ENCODE results near the gene MAP3K12. TPM values are rescaled to one million over a fixed set of nuclear protein-coding genes. Genes with fewer than 3 reads are reported as not detected.

MAP3K12 gene
- total RNA-seq, 4 donors from 2014 or later = 6.4 to 12.8 (median 9.4) TPM

DNA sequence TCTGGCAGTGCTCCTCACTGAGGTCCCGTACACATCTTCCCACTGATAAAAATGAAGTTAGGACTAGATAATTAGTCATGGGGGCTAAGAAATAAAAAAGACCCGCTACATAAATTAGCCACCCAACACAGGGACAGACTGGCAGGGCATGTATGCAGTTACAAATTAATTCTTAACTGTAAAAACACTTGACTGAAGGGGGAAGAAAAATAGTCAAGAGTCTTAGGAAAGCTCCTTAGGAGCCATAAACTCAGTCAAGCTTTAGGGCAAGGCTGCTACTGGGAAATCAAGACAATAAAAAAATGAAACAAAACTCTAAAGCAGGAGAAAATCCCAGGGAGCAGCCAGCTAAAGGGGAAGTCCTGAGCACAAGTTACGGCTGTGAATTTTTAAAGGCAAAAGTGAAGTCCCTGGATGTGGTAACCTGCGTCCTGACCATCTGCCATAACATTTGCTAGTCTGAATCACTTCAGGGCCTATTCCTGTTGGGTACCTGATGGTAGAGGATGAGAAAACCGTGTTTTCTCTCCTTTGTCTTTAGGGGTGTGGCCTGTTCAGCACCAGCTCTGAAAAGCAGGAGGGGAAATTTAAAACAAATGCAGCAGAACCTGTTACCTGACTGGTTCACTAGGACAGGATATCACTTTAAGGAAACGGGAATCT, 15.5 kb upstream of the MAP3K12 start:
- intact Hi-C loops (cut with DNase I; ENCODE audit: low total_unique reads) = loop anchor here (10.0 kb wide), 1 partner anchor 50 kb away; no protein-coding TSS in a partner anchor
- no peak for DNase-seq (ENCODE audit: low spot score in 2 of 2)
- H3K4me3 ChIP-seq (ENCODE audit: low read depth, poor library complexity, severe bottlenecking) = no peak overlapping the region
- 70 to 80% methylated on average over 6 of the region's 6 CpGs for WGBS, 2 donors
- TF ChIP-seq POLR2A (IDR thresholded peaks at IDR 0.05) = no peak
- TF ChIP-seq, protein P1, sequence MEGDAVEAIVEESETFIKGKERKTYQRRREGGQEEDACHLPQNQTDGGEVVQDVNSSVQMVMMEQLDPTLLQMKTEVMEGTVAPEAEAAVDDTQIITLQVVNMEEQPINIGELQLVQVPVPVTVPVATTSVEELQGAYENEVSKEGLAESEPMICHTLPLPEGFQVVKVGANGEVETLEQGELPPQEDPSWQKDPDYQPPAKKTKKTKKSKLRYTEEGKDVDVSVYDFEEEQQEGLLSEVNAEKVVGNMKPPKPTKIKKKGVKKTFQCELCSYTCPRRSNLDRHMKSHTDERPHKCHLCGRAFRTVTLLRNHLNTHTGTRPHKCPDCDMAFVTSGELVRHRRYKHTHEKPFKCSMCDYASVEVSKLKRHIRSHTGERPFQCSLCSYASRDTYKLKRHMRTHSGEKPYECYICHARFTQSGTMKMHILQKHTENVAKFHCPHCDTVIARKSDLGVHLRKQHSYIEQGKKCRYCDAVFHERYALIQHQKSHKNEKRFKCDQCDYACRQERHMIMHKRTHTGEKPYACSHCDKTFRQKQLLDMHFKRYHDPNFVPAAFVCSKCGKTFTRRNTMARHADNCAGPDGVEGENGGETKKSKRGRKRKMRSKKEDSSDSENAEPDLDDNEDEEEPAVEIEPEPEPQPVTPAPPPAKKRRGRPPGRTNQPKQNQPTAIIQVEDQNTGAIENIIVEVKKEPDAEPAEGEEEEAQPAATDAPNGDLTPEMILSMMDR (IDR thresholded peaks at IDR 0.05) = no peak

DNA sequence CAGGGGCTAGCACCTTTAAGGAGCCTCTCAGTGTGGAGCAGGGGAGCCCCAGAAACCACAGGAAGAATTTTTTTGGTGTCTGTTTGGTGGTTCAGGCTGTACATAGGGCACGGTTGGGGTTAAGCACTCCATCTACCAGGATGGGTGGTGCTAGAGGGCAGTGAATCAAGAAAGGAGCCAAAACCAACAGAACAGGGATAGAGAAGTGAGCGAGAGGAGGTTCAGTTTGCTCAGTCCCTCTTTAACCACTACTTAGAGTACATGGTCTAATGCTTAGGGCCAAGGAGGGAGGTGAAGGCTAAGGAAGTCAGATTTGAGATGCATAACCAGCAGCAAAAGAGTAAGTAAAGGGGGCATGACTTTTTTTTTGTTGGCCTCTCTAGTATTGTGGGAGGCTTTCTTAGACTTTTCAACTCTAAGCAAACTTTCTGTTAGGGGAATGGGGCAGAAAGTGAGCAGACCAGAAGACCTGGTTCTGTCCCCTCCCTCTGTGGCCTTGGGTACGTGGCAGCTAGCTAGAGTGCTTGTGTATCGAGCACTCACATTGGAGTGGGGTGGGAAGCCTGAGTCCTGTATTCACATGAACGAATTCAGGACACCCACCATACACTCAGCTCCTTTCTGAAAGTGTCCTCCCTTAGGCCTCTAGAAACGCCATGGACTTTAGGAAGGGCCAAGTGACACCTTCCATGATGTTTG, 14.6 kb upstream of the MAP3K12 start:
- WGBS, 2 donors = 79 to 83% methylated on average over 6 of the region's 6 CpGs
- no peak for DNase-seq (ENCODE audit: low spot score in 2 of 2)
- no peak for TF ChIP-seq POLR2A (IDR thresholded peaks at IDR 0.05)
- TF ChIP-seq, protein P1 (IDR thresholded peaks at IDR 0.05) = no peak
- intact Hi-C loops (cut with DNase I; ENCODE audit: low total_unique reads) = loop anchor here (10.0 kb wide), 1 partner anchor 49 kb away; no protein-coding TSS in a partner anchor
- no peak overlapping the region for H3K4me3 ChIP-seq (ENCODE audit: low read depth, poor library complexity, severe bottlenecking)

DNA sequence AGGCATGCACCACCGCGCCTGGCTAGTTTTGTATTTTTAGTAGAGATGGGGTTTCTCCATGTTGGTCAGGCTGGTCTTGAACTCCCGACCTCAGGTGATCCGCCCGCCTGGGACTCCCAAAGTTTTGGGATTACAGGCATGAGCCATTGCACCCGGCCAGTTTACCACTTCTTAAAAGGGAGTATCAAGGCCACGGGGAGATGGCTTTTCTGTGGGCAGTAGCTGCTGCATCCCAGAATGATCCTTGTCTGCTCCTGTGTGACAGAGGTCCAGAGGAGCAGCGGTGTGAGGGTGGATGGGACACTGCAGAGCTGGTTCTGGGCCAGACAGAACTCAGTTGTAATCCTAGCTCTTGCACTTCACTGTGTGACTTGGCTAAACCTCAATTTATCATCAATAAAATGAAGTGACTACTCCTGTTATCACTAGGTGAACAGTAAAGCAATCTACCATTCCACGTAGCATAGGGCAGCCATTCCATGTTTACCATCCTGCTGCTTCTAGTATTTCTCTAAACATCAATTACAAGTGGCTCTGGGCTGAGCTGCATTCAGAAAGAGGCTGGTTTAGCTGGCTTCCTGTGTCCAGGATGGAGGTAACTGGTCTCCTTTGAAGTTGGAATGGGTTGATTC, 11.0 kb upstream of the MAP3K12 start:
- no peak for DNase-seq (ENCODE audit: low spot score in 2 of 2)
- intact Hi-C loops (cut with DNase I; ENCODE audit: low total_unique reads) = loop anchor here (10.0 kb wide), 1 partner anchor 45 kb away; no protein-coding TSS in a partner anchor
- H3K4me3 ChIP-seq (ENCODE audit: low read depth, poor library complexity, severe bottlenecking) = no peak overlapping the region
- TF ChIP-seq, protein P1 (IDR thresholded peaks at IDR 0.05) = no peak
- no peak for TF ChIP-seq POLR2A (IDR thresholded peaks at IDR 0.05)
- 86 to 92% methylated on average over 9 of the region's 9 CpGs for WGBS, 2 donors

DNA sequence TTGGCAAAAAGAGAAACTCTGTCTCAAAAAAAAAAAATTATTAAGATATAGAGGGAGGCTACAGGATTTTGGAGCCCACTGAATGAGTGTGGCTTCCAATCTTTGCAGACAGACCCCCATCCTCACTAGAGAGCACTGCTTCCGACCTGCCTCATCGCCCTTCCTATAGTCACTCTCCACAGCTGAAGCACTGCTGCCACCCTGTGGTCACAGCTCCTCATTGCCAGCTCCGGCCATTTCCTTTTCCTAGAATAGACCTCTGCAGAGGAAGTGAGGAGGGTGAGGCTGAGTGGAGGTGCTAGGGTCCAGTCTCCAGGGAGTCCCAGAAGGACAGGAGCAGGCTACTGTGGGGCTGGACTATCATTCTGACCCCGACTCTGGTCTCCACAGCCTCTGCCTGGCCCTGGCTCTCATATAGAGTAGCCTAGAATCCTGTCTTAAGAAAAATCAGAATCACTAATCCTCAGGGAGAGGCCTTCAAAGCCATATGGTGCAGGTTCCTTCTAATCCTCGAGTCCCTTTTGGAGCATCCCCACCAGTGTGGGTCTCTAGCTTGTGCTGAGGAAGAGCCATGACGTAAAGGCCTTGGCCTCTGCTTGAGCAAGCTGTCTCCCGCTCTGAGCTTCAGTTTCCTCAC, 9.4 kb upstream of the MAP3K12 start:
- intact Hi-C loops (cut with DNase I; ENCODE audit: low total_unique reads) = no loop called here
- WGBS, 2 donors = 31 to 32% methylated on average over 7 of the region's 7 CpGs
- TF ChIP-seq POLR2A (IDR thresholded peaks at IDR 0.05) = no peak
- TF ChIP-seq, protein P1 (IDR thresholded peaks at IDR 0.05) = peak in 1 of 3 donors; percentile 87
- no peak overlapping the region for H3K4me3 ChIP-seq (ENCODE audit: low read depth, poor library complexity, severe bottlenecking)
- peak; percentile 86 to 96 for DNase-seq (ENCODE audit: low spot score in 2 of 2)

DNA sequence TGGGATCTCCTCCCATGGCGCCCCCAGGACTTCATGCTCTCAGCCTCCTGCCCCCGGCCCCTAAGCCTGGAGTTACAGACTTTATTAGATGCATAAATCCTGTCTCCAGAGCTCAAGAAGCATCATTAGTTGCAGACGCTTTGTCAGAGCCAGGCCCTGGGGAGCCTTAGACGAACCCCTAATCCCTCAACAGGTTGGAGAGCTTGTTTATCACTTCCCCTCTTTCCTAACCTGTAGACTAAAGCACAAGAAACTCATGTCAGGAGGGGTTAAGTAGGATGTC, 8.3 kb upstream of the MAP3K12 start:
- no peak overlapping the region for H3K4me3 ChIP-seq (ENCODE audit: low read depth, poor library complexity, severe bottlenecking)
- intact Hi-C loops (cut with DNase I; ENCODE audit: low total_unique reads) = no loop called here
- DNase-seq (ENCODE audit: low spot score in 2 of 2) = no peak
- WGBS, 2 donors = 75 to 80% methylated on average over 4 of the region's 4 CpGs
- TF ChIP-seq, protein P1 (IDR thresholded peaks at IDR 0.05) = no peak
- no peak for TF ChIP-seq POLR2A (IDR thresholded peaks at IDR 0.05)
